ENCODE results near the gene ERRFI1.

Gene ERRFI1

GRCh38 chr1:8002329-8002910, 23.7 kb downstream of the ERRFI1 start:
- DNase-seq: no peak

- no peak for DNase-seq
Measured at GRCh38 chr1:7995437-7995836, 30.7 kb downstream of the ERRFI1 start.

- DNase-seq: no peak
Measured at GRCh38 chr1:7994827-7995226, 31.3 kb downstream of the ERRFI1 start.

DNA sequence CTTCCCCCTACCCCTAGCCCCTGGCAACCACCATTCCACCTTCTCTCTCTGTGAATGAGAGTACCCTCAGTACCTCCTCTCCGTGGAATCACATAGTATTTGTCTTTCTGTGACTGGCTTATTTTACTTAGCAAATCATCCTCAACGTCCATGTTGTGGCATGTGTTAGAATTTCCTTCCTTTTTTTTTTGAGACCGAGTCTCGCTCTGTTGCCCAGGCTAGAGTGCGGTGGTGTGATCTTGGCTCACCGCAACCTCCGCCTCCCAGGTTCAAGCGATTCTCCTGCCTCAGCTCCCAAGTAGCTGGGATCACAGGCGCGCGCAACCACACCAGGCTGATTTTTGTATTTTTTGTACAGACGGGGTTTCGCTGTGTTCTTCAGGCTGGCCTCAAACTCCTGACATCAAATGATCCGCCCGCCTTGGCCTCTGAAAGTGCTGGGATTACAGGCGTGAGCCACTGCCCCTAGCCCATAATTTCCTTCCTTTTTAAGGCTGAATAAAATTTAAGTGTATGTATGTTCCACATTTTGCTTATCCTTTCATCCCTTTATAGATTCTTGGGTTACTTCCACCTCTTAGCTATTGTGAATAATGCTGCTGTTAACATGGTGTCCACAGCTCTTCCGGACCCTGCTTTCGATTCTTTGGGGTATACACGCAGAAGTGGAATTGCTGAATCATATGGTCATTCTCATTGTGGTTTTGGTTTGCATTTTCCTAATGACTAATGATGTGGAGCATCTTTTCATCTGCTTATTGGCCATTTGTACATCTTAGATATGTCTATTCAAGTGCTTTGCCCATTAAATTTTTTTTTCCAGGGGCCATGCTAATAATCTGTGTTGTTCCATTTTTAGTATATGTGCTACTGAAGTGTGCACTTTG, 32.3 kb downstream of the ERRFI1 start:
- no peak for DNase-seq

- no peak for DNase-seq
Measured at GRCh38 chr1:7992885-7993284, 33.2 kb downstream of the ERRFI1 start.

- DNase-seq: no peak
Measured at GRCh38 chr1:7991504-7992440, 34.3 kb downstream of the ERRFI1 start.

DNA sequence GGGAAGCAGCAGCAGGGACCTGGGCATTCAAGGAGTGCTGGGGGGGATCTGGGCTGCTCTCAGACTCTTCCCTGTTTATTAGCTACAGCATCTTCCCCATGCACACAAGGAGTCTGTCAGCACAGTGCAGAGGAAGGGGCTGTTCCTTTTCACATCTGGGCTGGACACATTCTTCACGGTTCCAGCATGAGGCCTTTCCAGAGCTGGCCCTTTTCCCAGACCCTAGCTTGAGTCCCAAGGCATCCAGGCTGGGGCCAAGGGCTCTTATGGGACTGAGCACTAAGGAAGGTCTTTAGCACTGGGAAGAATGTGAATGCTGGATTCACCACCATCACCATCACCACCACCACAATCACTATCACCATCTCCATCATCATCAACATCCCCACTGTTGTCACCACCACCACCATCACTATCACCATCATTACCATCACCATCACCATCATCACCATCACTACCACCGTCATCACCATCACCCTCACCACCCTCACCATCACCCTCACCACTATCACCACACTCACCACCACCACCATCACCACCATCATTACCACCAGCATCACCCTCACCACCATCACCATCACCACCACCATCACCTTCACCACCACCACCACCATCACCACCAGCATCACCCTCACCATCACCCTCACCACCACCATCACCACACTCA, 36.2 kb downstream of the ERRFI1 start:
- DNase-seq: no peak

GRCh38 chr1:7988576-7988975, 37.5 kb downstream of the ERRFI1 start:
- no peak for DNase-seq

DNA sequence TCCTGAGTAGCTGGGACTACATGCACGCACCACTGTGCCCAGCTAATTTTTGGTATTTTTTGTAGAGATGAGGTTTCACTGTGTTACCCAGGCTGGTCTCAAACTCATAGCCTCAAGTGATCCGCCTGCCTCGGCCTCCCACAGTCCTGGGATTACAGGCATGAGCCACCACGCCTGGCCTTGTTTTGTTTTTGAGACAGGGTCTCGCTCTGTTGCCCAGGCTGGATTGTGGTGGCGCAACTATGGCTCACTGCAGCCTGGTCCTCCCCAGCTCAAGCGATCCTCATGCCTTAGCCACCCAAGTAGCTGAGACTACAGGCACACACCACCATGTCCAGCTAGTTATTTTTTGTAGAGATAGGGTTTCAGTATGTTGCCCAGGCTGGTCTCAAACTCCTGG, 38.6 kb downstream of the ERRFI1 start:
- no peak for DNase-seq

- no peak for DNase-seq
Measured at GRCh38 chr1:7985851-7986612, 40.1 kb downstream of the ERRFI1 start.

DNA sequence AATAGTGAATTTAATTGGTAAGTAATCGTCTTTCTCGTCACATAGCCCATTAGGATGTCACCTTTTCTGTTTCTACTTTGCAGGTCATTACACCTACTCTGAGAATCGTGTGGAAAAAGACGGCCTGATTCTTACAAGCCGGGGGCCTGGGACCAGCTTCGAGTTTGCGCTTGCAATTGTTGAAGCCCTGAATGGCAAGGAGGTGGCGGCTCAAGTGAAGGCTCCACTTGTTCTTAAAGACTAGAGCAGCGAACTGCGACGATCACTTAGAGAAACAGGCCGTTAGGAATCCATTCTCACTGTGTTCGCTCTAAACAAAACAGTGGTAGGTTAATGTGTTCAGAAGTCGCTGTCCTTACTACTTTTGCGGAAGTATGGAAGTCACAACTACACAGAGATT, 41.3 kb downstream of the ERRFI1 start:
- DNase-seq: no peak

DNA sequence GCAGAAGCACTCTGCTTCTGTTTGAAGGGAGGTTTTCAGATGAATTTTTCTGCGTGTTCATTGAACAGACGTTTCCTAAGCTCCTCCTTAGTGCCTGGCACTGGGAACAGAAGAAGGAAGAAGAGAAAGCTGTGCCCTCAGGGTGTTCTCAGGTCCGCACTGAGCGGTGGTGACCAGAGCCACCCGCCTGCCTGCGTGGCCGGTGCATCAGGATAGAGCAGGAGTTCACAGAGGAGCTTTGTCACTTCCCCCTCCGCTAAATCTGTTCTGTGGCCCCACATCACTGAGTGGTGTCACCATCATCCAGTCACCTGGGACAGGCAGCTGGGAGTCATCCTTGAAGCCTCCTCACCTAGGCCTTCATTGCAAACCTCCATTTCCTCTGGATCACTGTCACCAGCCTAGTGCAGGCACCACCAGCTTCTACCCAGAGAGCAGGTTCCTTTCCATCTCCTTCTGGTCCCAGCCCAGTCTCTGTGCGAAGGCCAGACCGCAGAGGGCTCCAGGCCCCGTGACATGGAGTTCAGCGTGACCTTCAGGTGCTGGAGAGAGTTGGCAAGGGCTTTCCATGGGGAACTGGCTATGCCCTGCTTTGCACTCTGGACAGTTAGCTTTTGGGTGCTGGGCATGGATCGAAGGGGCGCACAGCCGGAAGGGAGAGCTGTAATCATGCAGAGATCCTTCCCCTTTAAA, 42.9 kb downstream of the ERRFI1 start:
- DNase-seq: no peak

GRCh38 chr1:7980984-7981383, 45.1 kb downstream of the ERRFI1 start:
- no peak for DNase-seq

DNA sequence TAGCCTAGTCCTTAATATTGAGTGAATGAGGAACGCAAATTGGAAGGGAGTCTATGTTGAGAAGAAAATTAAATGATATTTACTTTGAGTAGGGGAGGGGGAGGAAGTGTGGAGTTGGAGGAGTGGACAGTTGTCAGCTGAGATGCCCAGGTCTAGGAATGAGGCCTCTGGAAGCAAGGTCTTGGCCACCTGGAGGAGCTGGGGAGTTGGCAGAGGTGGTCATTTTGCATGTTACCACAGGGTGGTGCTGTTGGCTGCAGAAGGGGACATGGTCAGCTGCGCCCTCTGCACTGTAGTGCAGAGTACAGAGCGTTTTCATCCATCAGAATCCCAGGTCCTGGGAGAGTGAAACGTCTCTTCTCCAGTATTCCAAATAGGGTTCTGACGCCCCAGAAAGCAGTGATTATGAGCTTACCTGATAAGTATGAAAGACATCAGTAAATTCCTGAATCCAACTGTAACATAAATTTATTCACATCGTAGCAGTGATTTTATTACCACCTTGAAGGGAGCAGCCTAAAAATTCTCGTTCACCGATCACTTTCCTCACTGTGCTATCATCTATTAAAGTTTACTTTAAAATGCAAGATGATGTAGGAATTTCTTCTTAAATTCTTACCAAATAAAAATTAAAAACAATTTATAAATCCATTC, 50.8 kb downstream of the ERRFI1 start:
- DNase-seq: peak; percentile 28

DNA sequence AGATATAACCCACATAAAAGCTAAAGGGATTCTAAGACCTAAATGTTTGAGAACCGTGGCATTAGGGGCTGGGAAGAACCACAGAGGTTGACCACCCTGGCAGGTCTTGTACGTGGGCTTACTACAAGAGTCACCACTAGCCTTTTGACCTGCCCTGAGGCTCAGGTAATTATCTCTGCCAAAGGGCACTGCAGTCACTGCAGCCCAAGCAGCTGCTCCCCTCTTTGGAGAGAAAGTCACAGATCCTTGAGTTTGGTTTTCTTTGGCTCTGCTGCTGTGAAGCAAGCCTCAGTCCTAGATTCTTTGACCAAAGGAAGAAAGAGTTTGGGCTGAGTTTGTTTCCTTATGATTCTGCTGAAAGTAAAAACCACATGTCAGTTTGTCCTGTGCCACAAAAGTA, 53.0 kb downstream of the ERRFI1 start:
- no peak for DNase-seq

DNA sequence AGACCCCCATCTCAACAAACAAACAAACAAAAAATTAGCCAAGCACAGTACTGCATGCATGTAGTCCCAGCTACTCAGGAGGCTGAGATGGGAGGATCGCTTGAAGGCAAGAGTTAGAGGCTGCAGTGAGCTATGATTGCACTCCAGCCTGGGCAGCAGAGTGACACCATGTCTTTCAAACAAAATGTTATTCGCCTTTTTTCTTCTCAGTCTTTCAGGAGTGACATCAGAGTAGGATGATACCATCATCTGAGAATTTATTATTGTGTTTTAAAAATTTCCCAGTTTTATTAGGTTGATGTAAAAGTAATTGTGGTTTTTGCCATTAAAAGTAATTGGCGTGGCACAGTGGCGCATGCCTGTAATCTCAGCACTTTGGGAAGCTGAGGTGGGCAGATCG, 53.8 kb downstream of the ERRFI1 start:
- DNase-seq: no peak

DNA sequence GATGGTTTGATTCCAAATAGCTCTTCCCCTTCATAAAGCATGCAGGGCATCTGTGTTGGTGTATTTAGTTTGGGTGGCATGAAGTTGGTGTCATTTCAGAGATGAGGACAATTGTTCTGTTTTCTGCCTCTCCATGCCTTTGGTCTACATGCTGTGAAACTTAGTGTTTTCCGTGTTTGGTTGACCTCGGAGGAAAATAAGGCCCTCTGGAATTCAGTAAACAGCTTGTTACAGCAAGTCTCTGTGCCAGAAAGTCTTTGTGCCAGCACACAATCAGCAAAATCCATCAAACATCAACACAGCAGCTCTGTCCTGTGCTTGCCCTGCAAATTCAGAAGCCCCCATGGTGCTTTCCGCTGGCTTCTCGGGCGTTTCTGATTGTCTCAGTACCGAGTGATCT, 55.1 kb downstream of the ERRFI1 start:
- no peak for DNase-seq

DNA sequence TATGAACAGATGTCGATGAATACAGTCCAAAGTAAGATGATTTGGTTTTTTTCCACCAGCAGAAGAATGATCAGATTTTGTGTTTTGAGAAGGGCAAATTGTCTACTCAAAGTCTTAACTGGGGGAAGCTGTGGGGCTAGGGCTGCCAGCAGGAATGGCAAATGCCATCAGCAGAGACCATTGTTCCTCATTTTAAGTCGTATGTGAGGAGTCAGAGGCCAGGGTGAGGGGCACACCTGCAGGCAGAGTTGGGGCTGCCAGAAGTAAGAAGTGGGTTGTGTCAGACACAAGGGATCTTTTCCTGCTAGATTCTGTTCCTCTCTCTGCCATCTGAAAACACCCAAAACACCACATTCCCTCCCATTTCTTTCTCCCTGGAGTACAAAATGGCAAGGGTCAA, 55.9 kb downstream of the ERRFI1 start:
- DNase-seq: no peak

DNA sequence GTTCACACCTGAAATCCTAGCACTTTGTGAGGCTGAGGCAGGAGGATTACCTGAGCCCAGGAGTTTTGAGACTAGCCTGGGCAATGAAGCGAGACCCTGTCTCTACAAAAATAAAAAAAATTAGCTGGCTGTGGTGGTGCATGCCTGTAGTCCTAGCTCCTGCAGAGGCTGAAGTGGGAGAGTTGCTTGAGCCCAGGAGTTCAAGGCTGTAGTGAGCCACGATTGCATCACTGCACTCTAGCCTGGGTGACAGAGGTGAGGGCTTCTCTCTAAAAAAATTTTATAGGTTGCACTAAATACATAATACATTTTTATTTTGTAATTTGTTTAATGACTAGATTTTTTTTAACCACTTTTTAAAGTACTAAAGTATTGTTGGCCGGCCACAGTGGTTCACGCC, 58.5 kb downstream of the ERRFI1 start:
- no peak for DNase-seq

DNA sequence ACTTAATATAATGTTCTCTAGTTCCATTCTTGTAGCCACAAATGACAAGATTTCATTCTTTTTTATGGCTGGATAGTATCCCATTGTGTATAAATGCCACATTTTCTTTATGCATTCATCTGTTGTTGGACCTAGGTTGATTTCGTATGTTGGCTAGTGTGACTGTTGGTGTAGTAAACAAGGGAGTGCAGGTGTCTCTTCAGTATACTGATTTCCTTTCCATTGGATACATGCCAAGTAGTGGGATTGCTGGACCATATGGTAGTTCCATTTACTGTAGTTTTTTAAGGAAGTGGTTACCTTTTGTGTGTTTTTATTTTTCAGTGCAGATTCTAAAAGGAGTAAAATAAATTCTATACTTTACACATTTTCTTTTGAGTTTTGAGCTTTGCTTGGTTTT, 58.9 kb downstream of the ERRFI1 start:
- no peak for DNase-seq

GRCh38 chr1:7964476-7964875, 61.6 kb downstream of the ERRFI1 start:
- no peak for DNase-seq
